SU-DHL-6 (cell line): ENCODE data around the gene DVL1.

Source experiments
- H2AFZ ChIP-seq: fragments of 200-600 bp; sonication (generic); 2 replicates; pipeline ENCODE4 v1.6.1; 2014; ENCODE audit warnings: low read depth, mild to moderate bottlenecking, moderate library complexity, mixed read lengths, antibody characterized with exemption, low read length; ENCODE audit not compliant: severe bottlenecking
- H3F3A ChIP-seq: fragments of 200-600 bp; shearing (Covaris generic); 2 replicates; pipeline ENCODE4 v1.6.0; 2016; ENCODE audit warnings: antibody characterized with exemption, mild to moderate bottlenecking; ENCODE audit not compliant: insufficient read depth
- H3K27ac ChIP-seq: fragments of 200-600 bp; sonication (generic); 2 replicates; pipeline ENCODE4 v1.5.1; 2016; ENCODE audit warnings: low read depth, mild to moderate bottlenecking, low read length, moderate library complexity, mixed read lengths
- H3K27me3 ChIP-seq: fragments of 200-600 bp; sonication (generic), shearing (Covaris generic); 2 replicates; pipeline ENCODE4 v1.6.0; 2014; ENCODE audit warnings: mild to moderate bottlenecking, low read length
- H3K36me3 ChIP-seq: fragments of 200-600 bp; sonication (generic); 2 replicates; pipeline ENCODE4 v1.6.1; 2014; ENCODE audit warnings: mild to moderate bottlenecking, low read length, mixed read lengths
- H3K4me2 ChIP-seq: fragments of 300-600, 200-600 bp; shearing (Covaris generic), sonication (generic); 2 replicates; pipeline ENCODE4 v1.6.0; 2014; ENCODE audit warnings: low read length, low read depth, mild to moderate bottlenecking; ENCODE audit not compliant: poor library complexity, severe bottlenecking
- H3K4me3 ChIP-seq: fragments of 200-600 bp; sonication (generic); 2 replicates; pipeline ENCODE4 v1.5.1; 2014; ENCODE audit warnings: antibody characterized with exemption, low read length, mild to moderate bottlenecking, mixed read lengths; ENCODE audit not compliant: insufficient read depth, poor library complexity, severe bottlenecking
- H3K79me2 ChIP-seq: fragments of 200-600 bp; sonication (generic); 2 replicates; pipeline ENCODE4 v1.6.1; 2014; ENCODE audit warnings: mild to moderate bottlenecking, low read length, moderate library complexity; ENCODE audit not compliant: insufficient read depth
- H3K9ac ChIP-seq: fragments of 200-600 bp; sonication (generic); 2 replicates; pipeline ENCODE4 v1.7.0; 2014; ENCODE audit warnings: mild to moderate bottlenecking, low read length
- H3K9me2 ChIP-seq: fragments of 200-600 bp; sonication (generic); replicated peaks from 2 replicates; pipeline ENCODE4 v1.6.1; 2014; ENCODE audit warnings: low read length; ENCODE audit not compliant: insufficient read depth
- H3K9me3 ChIP-seq: fragments of 200-600 bp; sonication (generic); 2 replicates; pipeline ENCODE4 v1.6.1; 2014; ENCODE audit warnings: low read length, mixed read lengths; ENCODE audit not compliant: insufficient read depth
- H4K20me1 ChIP-seq: fragments of 200-600 bp; sonication (generic); 2 replicates; pipeline ENCODE4 v1.6.1; 2014; ENCODE audit warnings: low read depth, mild to moderate bottlenecking, antibody characterized with exemption, low read length, moderate library complexity, mixed read lengths
- EZH2phosphoT487 ChIP-seq: fragments of 200-600 bp; sonication (generic), shearing (Covaris generic); conservative IDR thresholded peaks from 2 replicates; pipeline ENCODE4 v1.6.1; 2018; ENCODE audit warnings: mild to moderate bottlenecking, antibody characterized with exemption, low read length, moderate library complexity, mixed read lengths
- TF ChIP-seq, protein P1 (sequence below): fragments of 200-600 bp; sonication (generic); IDR thresholded peaks from one replicate; pipeline ENCODE4 v1.5.1; 2017; ENCODE audit warnings: antibody characterized with exemption, mild to moderate bottlenecking, low read length, moderate library complexity; ENCODE audit not compliant: insufficient read depth, poor library complexity, severe bottlenecking

The DVL1 gene

DNA sequence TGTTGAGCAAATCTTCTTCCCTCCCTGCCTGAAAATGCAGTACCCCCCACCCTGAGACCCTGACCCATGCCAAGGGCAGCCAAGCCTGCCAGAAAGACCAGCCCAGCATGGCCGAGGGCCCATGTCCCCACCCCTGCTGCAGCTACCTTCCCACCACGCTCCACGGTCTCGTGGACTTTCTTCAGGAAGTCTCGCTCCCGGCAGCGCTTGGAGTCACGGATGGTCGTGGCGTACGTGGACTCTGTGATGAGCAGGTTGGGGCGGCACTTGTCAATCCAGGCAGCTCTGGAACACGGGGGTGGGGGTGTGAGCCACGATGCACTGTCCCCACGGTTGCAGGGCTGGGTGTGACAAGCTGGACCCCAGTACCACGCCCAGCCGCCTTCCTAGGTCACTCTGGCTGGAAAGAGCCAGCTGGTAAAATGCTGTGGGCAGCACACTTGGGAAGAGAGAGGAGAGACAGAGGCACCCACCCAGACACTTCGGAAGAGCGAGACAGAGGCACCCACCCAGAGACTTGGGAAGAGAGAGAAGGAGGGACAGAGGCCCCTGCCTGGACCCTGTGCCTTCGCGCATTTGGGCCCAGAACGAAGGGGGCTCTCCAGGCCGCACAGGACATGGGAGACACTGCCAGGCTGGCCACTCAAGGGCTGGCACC lies 34.4 kb downstream of the DVL1 start:
- TF ChIP-seq, protein P1, sequence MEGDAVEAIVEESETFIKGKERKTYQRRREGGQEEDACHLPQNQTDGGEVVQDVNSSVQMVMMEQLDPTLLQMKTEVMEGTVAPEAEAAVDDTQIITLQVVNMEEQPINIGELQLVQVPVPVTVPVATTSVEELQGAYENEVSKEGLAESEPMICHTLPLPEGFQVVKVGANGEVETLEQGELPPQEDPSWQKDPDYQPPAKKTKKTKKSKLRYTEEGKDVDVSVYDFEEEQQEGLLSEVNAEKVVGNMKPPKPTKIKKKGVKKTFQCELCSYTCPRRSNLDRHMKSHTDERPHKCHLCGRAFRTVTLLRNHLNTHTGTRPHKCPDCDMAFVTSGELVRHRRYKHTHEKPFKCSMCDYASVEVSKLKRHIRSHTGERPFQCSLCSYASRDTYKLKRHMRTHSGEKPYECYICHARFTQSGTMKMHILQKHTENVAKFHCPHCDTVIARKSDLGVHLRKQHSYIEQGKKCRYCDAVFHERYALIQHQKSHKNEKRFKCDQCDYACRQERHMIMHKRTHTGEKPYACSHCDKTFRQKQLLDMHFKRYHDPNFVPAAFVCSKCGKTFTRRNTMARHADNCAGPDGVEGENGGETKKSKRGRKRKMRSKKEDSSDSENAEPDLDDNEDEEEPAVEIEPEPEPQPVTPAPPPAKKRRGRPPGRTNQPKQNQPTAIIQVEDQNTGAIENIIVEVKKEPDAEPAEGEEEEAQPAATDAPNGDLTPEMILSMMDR = no peak
- no peak for TF ChIP-seq EZH2phosphoT487
- H3K9me3 ChIP-seq = no peaks in the 10 kb centered on the region
- no peak overlapping the region for H3K27ac ChIP-seq
- no peaks in the 10 kb centered on the region for H4K20me1 ChIP-seq
- peaks cover 7% of the 10 kb centered on the region for H3K79me2 ChIP-seq
- H3K9ac ChIP-seq = no peak overlapping the region
- H3K27me3 ChIP-seq = no peaks in the 10 kb centered on the region
- no peaks in the 10 kb centered on the region for H3K36me3 ChIP-seq
- no peak overlapping the region for H3K4me2 ChIP-seq
- H3K4me3 ChIP-seq = no peak overlapping the region
- H3F3A ChIP-seq = peaks cover 22% of the 10 kb centered on the region
- no peak overlapping the region for H2AFZ ChIP-seq
- H3K9me2 ChIP-seq = no peaks in the 10 kb centered on the region

- peaks cover 22% of the 10 kb centered on the region for H3F3A ChIP-seq
- no peak overlapping the region for H3K27ac ChIP-seq
- H3K79me2 ChIP-seq = peaks cover 5% of the 10 kb centered on the region
- no peak overlapping the region for H3K4me3 ChIP-seq
- H3K36me3 ChIP-seq = no peaks in the 10 kb centered on the region
- H3K4me2 ChIP-seq = no peak overlapping the region
- no peak overlapping the region for H3K9ac ChIP-seq
- no peaks in the 10 kb centered on the region for H3K27me3 ChIP-seq
- no peak for TF ChIP-seq EZH2phosphoT487
- TF ChIP-seq, protein P1 = no peak
- no peak overlapping the region for H2AFZ ChIP-seq
- H3K9me2 ChIP-seq = no peaks in the 10 kb centered on the region
- no peaks in the 10 kb centered on the region for H3K9me3 ChIP-seq
- no peaks in the 10 kb centered on the region for H4K20me1 ChIP-seq
These were observed 35.0 kb downstream of the DVL1 start for GRCh38 chr1:1314237-1314586.

DNA sequence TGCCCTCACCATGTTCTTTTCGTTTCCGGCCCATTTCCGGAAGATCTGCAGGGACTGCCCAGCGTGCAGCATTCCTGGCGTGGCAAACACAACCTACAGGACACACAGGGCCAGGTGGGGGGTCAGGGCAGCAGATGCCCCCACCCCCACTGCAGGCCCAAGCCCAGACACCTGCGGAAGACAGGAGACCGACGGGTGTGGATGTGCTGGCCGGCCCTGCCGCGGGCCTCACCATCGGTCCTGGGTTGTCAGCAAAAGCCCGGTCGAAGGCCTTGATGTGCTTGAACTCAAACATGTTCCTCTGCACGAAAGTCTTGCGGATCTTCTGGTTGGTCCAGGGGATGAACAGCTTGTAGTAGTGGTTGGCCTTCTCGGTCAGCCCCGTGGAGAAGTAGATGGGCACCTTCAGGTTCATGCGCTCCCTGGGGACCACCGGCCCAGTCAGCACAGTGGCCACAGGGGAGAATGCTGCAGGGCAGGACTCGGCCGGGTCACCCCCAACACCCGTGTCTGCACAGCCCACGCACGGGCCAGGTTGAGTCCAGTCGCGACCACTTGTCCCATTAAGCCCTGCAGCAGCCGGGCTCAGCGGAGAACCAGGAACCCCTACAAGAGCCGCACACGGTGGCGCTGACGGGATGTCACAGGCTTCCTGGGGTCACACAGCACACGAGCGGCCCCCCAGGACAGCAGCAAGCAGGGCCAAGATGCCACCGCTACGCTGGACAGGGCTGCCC lies 35.5 kb downstream of the DVL1 start:
- Histone ChIP-seq H3K79me2 (peaks cover 10% of the 10 kb centered on the region), H3K36me3 (no peaks in the 10 kb centered on the region), H3K9me2 (no peaks in the 10 kb centered on the region), H3K27me3 (no peaks in the 10 kb centered on the region), H3K9ac (no peak overlapping the region), H3F3A (peaks cover 22% of the 10 kb centered on the region), H3K9me3 (no peaks in the 10 kb centered on the region), H3K4me2 (no peak overlapping the region), H4K20me1 (no peaks in the 10 kb centered on the region), H2AFZ (no peak overlapping the region), H3K4me3 (no peak overlapping the region), H3K27ac (no peak overlapping the region)
- TF ChIP-seq, protein P1 = no peak
